GM19193 (cell line): ENCODE measurements around the gene RPL18A.

Experiments used
- POLR2A ChIP-seq: IDR thresholded peaks from 4 replicates; pipeline ENCODE4 v1.6.1; 2011; ENCODE audit not compliant: insufficient read depth, insufficient read length; ENCODE audit errors: extremely low read depth

Gene RPL18A

DNA sequence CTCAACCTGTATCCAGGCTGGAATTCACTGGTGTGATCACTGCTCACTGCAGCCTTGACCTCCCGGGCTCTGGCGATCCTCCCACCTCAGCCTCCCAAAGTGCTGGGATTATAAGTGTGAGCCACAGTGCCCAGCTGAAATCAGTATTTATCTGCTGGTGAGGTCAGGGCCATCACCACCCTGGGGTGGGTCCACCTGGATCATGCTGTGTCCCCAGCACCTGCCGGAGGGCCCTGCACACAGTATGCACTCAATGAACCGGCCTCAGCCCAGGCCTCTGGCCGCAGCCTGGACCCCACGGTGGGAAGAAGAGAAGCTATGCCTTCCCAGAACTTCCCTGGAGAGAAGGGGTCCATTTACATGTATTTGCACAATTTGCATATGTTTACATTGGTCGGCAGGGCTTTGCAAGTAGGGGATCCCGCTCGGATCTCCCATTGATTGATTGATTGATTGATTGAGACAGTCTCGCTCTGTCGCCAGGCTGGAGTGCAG is 9.5 kb downstream of the RPL18A start:
- no peak for TF ChIP-seq POLR2A

DNA sequence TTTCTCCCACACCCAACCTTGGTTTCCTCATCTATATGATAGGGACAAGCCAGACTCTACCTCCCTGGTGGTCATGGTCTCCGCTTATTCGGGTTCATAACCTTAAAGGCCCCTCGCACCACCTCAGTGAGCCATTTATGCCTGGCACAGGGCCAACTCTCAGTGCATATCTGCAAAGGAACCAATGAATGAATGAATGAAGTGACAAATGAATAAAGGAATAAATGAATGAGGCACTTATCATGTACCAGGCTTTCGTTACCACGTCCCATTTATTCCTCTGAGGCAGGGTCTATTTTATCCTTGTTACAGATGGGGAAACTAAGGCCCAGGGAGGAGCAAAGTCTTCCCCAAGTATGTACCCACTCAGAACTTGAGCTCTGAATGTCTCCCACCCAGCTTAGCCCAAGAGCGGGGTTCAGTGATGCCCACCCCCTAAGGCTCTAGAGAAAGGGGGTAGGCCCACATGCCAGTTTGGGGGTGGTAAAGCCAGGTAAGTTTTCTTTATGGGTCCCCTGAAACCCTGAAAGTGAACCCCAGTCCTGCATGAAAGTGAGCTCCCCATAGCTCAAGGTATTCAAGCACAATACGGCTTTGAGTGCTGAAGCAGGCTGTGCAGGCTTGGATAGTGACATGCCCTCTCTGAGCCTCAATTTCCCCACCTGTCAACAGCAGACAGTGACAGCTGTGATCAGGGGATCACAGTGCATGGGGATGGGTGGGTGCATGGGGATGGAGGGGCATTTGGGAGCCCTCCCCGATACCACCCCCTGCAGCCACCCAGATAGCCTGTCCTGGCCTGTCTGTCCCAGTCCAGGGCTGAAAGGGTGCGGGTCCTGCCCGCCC is 11.5 kb downstream of the RPL18A start:
- no peak for TF ChIP-seq POLR2A

DNA sequence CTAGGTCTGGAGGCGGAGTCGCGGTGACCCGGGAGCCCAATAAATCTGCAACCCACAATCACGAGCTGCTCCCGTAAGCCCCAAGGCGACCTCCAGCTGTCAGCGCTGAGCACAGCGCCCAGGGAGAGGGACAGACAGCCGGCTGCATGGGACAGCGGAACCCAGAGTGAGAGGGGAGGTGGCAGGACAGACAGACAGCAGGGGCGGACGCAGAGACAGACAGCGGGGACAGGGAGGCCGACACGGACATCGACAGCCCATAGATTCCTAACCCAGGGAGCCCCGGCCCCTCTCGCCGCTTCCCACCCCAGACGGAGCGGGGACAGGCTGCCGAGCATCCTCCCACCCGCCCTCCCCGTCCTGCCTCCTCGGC is 12.2 kb downstream of the RPL18A start, which contains the start of gene SLC5A5:
TSS of gene SLC5A5 (plus strand) at position 68 of the 373 bp plus-strand sequence. CDS start 375 bp downstream, outside the sequence.
- no peak for TF ChIP-seq POLR2A

DNA sequence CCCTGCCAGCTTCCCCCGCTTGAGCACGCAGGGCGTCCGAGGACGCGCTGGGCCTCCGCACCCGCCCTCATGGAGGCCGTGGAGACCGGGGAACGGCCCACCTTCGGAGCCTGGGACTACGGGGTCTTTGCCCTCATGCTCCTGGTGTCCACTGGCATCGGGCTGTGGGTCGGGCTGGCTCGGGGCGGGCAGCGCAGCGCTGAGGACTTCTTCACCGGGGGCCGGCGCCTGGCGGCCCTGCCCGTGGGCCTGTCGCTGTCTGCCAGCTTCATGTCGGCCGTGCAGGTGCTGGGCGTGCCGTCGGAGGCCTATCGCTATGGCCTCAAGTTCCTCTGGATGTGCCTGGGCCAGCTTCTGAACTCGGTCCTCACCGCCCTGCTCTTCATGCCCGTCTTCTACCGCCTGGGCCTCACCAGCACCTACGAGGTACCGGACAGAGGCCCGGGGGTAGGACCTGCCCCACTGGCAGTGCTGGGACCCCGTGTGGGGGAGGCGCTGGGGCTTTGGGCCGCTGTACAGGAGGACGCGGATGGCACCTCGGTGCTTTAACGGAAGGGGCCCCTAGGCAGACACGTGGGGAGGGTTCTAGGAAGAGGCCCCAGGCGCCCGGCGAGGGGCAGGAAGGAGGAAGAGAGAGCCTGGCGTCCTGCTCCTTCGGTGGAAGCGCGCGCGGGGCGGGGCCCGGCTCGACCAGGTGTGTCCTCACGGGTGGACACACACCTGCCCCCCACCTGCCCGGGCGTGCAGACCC is 12.7 kb downstream of the RPL18A start:
- TF ChIP-seq POLR2A, result no peak

DNA sequence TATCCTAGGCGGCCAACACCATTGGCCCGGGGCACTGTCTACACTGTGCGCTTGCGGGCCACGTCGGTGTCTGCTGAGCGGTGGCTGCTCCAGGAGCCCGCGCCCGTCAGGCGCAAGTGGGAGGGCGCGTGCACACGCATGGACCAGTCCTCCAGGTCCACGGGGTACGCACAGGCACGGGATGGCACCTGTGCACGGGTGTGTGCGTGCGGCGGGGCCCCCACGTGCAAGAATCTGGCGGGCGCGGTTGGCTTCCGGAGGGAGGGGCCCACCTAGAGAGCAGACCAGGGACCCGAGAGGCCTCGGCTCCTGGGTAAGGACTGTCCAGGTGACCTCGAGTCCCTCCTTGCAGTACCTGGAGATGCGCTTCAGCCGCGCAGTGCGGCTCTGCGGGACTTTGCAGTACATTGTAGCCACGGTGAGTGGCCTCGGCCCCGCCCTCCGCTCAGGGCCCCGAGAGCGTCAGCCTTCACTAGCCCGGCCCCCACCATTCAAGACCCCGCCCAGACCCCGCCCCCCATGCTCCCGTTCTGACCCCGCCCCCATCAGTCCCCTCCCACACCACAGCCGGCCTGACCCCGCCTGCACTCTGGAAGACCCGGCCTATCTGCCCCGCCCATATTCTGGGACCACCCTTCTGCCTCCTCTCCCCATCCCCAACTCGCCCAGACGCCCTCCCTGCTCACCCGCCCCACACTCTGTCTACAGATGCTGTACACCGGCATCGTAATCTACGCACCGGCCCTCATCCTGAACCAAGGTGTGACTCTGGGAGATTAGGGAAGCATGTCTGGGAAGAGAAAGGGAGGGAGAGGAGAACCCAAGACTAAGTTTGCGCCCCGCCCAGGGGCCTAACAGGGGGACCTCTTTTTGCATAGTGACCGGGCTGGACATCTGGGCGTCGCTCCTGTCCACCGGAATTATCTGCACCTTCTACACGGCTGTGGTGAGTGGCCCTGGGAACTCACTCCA is 14.4 kb downstream of the RPL18A start:
- no peak for TF ChIP-seq POLR2A

DNA sequence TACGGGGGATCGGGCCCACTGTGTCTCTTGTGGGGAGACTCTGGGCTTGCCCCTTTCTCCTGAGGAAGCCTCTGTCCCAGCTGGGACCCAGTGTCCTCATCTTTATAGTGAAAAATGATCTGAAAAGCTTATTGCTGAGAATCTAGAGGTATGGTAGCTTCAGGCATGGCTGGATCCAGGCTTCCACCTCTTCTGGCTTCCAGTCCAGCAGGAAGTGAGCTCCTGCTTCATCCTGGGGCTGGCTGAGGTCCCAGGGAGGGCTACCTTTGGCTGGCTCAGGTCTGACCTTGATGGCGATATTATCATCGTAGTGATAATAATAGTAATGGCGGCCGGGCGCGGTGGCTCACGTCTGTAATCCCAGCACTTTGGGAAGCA is 15.0 kb downstream of the RPL18A start:
- no peak for TF ChIP-seq POLR2A

DNA sequence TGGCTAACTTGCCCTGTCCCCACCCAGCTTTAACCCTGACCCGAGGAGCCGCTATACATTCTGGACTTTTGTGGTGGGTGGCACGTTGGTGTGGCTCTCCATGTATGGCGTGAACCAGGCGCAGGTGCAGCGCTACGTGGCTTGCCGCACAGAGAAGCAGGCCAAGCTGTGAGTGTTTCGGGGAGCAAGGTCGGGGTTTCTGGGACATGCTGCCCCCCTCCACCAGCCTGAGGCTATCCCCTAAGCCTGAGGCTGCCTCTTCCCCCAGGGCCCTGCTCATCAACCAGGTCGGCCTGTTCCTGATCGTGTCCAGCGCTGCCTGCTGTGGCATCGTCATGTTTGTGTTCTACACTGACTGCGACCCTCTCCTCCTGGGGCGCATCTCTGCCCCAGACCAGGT is 18.0 kb downstream of the RPL18A start:
- TF ChIP-seq POLR2A, result no peak

DNA sequence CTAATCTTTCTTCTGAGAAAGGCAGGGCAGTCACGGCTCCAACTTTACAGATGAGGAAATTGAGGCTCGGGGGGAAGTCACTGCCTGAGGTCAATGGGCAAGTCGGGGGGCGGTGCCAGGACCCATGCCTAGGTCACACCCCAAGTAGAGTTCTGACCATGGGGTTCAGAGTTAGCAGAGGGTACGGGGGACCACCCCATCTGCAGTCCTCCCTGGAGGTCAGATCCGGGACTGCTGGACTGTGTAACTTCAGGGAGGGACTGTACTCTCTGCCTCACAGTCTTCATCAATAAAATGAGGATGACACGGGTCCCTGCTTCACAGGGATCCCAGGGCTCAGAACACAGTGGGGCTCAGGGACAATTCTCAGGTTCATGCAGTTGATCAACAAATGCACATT is 19.8 kb downstream of the RPL18A start:
- TF ChIP-seq POLR2A, result no peak

DNA sequence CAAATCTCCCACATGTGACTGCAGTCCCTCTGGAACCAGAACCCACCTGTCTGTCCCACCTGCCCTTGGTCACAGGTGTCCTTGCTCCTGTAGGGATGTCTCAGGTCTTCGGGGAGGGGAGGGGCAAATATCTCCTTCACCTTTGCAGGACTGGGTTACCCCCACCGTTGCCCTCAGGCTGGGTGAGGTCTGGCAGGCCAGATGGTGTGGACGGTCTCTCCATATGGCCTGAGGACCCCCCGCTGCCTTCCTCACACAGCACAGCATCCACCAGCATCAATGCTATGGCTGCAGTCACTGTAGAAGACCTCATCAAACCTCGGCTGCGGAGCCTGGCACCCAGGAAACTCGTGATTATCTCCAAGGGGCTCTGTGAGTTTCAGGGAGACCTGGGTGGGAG is 22.0 kb downstream of the RPL18A start:
- TF ChIP-seq POLR2A, result no peak

DNA sequence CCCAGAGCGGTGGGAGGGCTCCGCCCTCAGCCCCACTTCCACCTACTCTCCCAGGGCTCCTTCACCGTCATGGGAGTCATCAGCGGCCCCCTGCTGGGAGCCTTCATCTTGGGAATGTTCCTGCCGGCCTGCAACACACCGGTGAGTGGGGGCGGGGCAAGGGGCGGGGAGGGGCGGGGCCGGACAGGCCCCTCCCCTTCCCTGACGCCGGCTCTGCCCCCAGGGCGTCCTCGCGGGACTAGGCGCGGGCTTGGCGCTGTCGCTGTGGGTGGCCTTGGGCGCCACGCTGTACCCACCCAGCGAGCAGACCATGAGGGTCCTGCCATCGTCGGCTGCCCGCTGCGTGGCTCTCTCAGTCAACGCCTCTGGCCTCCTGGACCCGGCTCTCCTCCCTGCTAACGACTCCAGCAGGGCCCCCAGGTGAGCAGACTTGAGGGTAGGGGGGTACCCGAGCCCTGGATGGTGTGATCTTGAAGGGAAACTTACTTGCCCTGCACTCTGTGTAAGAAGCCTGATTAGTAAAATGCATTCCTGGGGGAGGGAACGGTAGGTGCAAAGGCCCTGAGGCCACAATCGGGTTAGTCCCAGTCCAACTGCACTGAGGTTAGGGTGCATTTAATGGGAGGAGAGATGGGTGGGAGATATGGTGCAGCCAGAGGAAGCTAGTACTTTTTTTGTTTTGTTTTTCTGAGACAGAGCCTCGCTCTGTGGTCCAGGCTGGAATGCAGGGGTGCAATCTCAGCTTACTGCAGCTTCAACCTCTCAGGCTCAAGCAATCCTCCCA is 24.1 kb downstream of the RPL18A start:
- no peak for TF ChIP-seq POLR2A

DNA sequence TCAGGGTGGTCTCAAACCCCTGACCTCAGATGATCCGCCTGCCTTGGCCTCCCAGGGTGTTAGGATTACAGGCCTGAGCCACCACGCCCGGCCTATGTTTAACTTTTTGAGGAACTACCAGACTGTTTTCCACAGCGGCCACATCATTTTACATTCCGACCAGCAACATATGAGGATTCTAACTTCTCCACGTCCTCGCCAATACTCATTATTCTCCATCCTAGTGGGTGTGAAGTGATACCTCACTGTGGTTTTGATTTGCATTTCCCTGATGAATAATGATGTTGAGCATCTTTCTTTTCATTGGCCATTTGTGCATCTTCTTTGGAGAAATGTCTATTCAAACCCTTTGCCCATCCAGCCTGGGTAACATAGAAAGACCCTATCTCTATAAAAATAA is 26.8 kb downstream of the RPL18A start:
- TF ChIP-seq POLR2A, result no peak

DNA sequence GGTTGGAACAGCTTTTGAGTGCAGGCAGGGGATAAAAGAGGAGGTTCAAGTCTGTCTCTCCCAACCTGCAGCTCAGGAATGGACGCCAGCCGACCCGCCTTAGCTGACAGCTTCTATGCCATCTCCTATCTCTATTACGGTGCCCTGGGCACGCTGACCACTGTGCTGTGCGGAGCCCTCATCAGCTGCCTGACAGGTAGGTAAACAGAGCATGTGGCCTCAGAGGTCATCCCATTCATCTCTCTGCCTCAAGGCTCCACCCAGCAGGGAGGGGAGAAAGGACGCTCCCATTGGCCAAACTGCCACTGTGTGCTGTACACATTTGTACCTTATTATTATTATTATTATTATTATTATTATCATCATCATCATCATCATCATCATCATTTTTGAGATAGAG is 28.6 kb downstream of the RPL18A start:
- no peak for TF ChIP-seq POLR2A

DNA sequence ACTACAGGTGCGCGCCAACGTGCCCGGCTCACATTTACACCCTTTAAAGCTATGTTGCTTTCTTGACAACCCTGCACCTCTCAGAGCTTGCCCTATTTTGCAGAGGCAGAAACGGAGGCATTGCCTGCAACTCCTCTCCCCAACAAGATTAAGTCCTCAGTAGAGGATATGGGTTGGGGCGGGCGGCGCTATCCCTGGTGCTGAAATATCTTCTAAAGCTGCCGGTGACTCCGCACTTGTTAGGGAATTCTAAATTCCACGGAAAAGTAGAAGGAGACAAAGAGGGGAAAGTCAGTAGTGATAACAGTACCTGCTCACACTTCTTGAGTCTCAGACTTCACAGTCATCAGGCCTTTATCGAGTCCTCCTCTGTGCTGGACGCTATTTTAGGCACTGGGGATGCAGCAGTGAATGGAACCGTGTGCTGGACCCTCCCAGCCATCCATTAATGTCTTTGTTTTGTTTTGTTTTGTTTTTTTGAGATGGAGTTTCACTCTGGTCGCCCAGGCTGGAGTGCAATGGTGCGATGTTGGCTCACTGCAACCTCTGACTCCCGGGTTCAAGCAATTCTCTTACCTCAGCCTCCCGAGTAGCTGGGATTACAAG is 30.0 kb downstream of the RPL18A start:
- no peak for TF ChIP-seq POLR2A

DNA sequence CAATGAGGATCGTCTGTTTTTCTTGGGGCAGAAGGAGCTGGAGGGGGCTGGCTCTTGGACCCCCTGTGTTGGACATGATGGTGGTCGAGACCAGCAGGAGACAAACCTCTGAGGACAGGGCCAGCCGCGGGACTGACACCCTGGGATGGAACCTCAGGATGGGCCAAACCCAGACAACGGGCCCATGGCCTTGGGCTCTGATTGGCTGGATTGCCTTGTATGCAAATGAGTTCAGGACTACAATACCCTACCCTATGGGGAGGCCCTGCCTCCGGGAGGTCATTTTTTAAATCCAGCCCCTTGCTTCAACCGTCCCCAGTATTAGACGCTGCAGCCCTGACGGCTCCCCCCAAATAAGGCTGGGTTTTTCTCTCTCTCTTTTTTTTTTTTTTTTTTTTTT is 34.1 kb downstream of the RPL18A start:
- no peak for TF ChIP-seq POLR2A
